ENCODE data around the gene COX4I1. TPM values are rescaled to one million over a fixed set of nuclear protein-coding genes. Genes with fewer than 3 reads are reported as not detected.

Gene COX4I1
- total RNA-seq, 2 donors from 2014 or later, result 436 to 471 TPM

DNA sequence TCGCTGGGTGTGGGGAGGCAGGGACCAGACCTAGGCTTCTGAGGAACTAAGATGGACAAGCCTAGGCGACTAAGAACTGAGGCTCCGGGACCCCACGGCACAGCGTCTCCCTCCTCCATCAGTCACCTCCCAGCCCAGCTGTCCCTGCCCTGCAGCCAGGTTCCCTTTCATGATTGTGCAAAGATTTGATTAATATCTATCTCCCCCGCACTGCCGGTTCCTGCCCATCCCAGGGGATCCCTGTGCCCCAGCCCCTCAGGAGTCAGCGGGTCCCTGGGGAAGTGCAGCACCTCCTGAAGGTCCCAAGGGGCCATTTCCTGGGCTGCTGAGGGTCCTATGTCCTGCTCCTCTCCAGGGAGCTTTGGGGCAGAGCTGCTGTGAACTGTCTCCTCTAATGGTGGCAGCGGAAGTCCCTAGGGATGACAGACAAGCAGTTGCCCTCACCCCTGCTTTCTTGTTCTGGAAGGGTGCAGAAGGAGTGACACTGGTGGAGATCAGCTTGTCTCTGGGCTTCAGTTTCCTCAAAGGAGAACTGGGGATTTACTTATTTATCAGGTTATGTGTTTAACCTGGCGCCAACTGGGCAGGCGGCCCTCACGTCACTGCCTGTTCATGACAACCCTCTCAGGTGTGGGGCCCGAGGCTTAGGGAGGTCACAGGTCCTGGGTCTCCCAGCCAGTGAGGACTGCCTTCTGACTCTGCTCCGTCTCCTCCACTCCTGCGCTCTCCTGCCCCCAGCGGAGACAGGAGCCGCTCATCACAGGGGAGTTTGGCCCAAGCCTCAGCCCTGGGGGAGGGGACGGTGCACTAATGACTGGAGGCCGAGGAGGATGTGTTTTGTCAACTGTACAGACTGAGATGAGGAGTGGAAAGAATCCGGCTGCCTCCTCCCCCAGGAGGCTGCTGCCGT, 46.7 kb upstream of the COX4I1 start:
- Histone ChIP-seq H3K27ac (ENCODE audit: low read depth, low read length) (no peak overlapping the region), H3K27me3 (ENCODE audit: control insufficient read depth, insufficient read depth, low read length, poor library complexity, severe bottlenecking) (peaks cover 25% of the 10 kb centered on the region), H3K9me3 (ENCODE audit: control insufficient read depth, low read length) (no peaks in the 10 kb centered on the region), H3K36me3 (ENCODE audit: control insufficient read depth, insufficient read depth, low read length) (no peaks in the 10 kb centered on the region), H3K4me3 (ENCODE audit: low read length) (no peak overlapping the region), H3K4me1 (ENCODE audit: control insufficient read depth, insufficient read depth, low read length) (peaks cover 5% of the 10 kb centered on the region), H3K9ac (ENCODE audit: extremely low read depth, low read length, poor library complexity, severe bottlenecking) (no peak overlapping the region)
- peaks cover 12% of the 10 kb centered on the region for H3K4me1 Mint-ChIP-seq
- WGBS, 2 experiments (ENCODE audit: insufficient coverage in 1 of 2, insufficient read length in 1 of 2), result 59 to 62% methylated on average over 18 to 21 of the region's 21 CpGs
- DNase-seq, result peak; percentile 88
- H3K4me3 Mint-ChIP-seq, result no peak overlapping the region
- H3K9me3 Mint-ChIP-seq, result no peaks in the 10 kb centered on the region
- no peak overlapping the region for H3K27ac Mint-ChIP-seq
- peaks cover 25% of the 10 kb centered on the region for H3K27me3 Mint-ChIP-seq (ENCODE audit: insufficient read depth)
- no peaks in the 10 kb centered on the region for H3K36me3 Mint-ChIP-seq (ENCODE audit: low read depth)
- TF ChIP-seq, protein P1, sequence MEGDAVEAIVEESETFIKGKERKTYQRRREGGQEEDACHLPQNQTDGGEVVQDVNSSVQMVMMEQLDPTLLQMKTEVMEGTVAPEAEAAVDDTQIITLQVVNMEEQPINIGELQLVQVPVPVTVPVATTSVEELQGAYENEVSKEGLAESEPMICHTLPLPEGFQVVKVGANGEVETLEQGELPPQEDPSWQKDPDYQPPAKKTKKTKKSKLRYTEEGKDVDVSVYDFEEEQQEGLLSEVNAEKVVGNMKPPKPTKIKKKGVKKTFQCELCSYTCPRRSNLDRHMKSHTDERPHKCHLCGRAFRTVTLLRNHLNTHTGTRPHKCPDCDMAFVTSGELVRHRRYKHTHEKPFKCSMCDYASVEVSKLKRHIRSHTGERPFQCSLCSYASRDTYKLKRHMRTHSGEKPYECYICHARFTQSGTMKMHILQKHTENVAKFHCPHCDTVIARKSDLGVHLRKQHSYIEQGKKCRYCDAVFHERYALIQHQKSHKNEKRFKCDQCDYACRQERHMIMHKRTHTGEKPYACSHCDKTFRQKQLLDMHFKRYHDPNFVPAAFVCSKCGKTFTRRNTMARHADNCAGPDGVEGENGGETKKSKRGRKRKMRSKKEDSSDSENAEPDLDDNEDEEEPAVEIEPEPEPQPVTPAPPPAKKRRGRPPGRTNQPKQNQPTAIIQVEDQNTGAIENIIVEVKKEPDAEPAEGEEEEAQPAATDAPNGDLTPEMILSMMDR (conservative IDR thresholded peaks at IDR 0.05), result peak; percentile 58

DNA sequence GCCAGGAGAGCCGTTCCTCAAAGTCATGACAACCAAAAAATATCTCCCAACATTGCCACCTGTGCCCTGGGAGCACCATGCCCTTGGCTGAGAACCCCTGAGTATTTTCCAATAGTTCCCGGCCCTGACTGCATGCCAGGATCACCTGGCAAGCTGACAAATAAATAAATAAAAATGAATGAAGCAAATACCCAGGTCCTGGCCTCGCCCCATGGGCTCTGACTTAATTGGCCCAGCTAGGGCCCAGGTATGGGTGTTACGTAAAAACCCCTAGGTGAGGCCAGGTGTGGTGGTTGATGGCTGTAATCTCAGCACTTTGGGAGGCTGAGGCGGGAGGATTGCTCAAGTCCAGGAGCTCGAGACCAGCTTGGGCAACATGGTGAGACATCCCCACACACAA, 45.9 kb upstream of the COX4I1 start:
- no peak overlapping the region for H3K9ac ChIP-seq (ENCODE audit: extremely low read depth, low read length, poor library complexity, severe bottlenecking)
- H3K4me1 ChIP-seq (ENCODE audit: control insufficient read depth, insufficient read depth, low read length), result peaks cover 5% of the 10 kb centered on the region
- H3K9me3 Mint-ChIP-seq, result no peaks in the 10 kb centered on the region
- DNase-seq, result no peak
- peaks cover 25% of the 10 kb centered on the region for H3K27me3 ChIP-seq (ENCODE audit: control insufficient read depth, insufficient read depth, low read length, poor library complexity, severe bottlenecking)
- peaks cover 12% of the 10 kb centered on the region for H3K4me1 Mint-ChIP-seq
- no peaks in the 10 kb centered on the region for H3K36me3 ChIP-seq (ENCODE audit: control insufficient read depth, insufficient read depth, low read length)
- no peak overlapping the region for H3K4me3 ChIP-seq (ENCODE audit: low read length)
- no peaks in the 10 kb centered on the region for H3K9me3 ChIP-seq (ENCODE audit: control insufficient read depth, low read length)
- H3K4me3 Mint-ChIP-seq, result no peak overlapping the region
- H3K27ac Mint-ChIP-seq, result no peak overlapping the region
- H3K36me3 Mint-ChIP-seq (ENCODE audit: low read depth), result no peaks in the 10 kb centered on the region
- H3K27me3 Mint-ChIP-seq (ENCODE audit: insufficient read depth), result peaks cover 25% of the 10 kb centered on the region
- TF ChIP-seq, protein P1 (conservative IDR thresholded peaks at IDR 0.05), result no peak
- no peak overlapping the region for H3K27ac ChIP-seq (ENCODE audit: low read depth, low read length)
- WGBS, 2 experiments (ENCODE audit: insufficient coverage in 1 of 2, insufficient read length in 1 of 2), result 82 to 94% methylated on average over 2 to 4 of the region's 6 CpGs

DNA sequence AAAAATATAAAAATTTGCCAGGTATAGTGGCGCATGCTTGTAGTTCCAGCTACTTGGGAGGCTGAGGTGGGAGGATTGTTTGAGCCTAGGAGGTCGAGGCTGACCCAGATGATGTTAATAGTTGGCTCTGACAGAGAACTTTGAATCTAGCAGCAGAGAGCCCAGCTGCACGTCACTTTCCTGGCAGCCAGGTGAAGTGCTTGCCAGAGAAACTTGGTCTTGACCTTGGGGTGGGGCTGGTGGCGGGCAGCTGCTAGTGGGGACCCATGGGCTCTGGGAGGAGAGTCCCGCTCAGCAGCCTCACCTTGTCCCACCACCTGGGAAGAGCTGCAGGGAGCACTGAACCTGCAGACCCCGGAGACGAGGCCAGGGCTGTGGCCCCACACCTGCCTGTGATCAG, 45.5 kb upstream of the COX4I1 start:
- H3K9me3 Mint-ChIP-seq, result no peaks in the 10 kb centered on the region

More for the DNA sequence above, 45.5 kb upstream of the COX4I1 start:
- TF ChIP-seq, protein P1 (conservative IDR thresholded peaks at IDR 0.05), result no peak
- no peaks in the 10 kb centered on the region for H3K9me3 ChIP-seq (ENCODE audit: control insufficient read depth, low read length)
- Mint-ChIP-seq H3K27ac (no peak overlapping the region), H3K27me3 (ENCODE audit: insufficient read depth) (peaks cover 25% of the 10 kb centered on the region), H3K36me3 (ENCODE audit: low read depth) (no peaks in the 10 kb centered on the region), H3K4me1 (peaks cover 12% of the 10 kb centered on the region), H3K4me3 (no peak overlapping the region)
- H3K27me3 ChIP-seq (ENCODE audit: control insufficient read depth, insufficient read depth, low read length, poor library complexity, severe bottlenecking), result peaks cover 25% of the 10 kb centered on the region
- no peaks in the 10 kb centered on the region for H3K36me3 ChIP-seq (ENCODE audit: control insufficient read depth, insufficient read depth, low read length)
- H3K27ac ChIP-seq (ENCODE audit: low read depth, low read length), result no peak overlapping the region
- no peak for DNase-seq
- peaks cover 5% of the 10 kb centered on the region for H3K4me1 ChIP-seq (ENCODE audit: control insufficient read depth, insufficient read depth, low read length)
- no peak overlapping the region for H3K4me3 ChIP-seq (ENCODE audit: low read length)
- 94 to 97% methylated on average over 5 to 7 of the region's 7 CpGs for WGBS, 2 experiments (ENCODE audit: insufficient coverage in 1 of 2, insufficient read length in 1 of 2)
- H3K9ac ChIP-seq (ENCODE audit: extremely low read depth, low read length, poor library complexity, severe bottlenecking), result no peak overlapping the region

Measured in endodermal cell (in vitro differentiated cells).